M059J (cell line): ENCODE measurements around the gene PBLD. TPM values are rescaled to one million over a fixed set of nuclear protein-coding genes. Genes with fewer than 3 reads are reported as not detected.
"Not testable (repeated sequence)": the region's sequence is repeated elsewhere in the genome, so short reads cannot be mapped to it uniquely, and the experiment has no call there.

Experiments
- DNase-seq: peaks from one replicate; pipeline ENCODE4 v3.0.0-alpha.2; 2012; ENCODE audit warnings: low read depth
- total RNA-seq: library from RNA; depleted of rRNA; stranded (reverse); fragments of >200 nt; shearing (Covaris generic); gene quantifications from 2 replicates; pipeline ENCODE4 v1.2.3, GENCODE V29; 2014

PBLD gene
- total RNA-seq, 1 experiment from 2014 or later = 9.1 TPM

DNA sequence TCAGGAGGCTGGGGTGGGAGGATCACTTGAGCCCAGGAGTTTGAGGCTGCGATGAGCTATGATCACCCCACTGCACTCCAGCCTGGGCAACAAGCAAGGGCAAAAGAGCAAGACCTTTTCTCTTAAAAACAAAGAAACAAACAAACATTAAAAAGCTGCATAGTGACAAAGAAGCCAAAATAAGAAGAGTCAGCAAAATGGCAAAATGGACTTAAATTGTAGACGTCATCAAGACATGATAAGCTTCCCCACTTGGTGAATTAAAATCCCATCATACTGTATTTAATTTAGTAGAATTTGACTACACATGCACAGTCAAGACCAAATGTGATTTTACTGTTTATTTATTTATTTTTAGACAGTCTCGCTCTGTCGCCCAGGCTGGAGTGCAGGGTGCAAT is 52.0 kb downstream of the PBLD start:
- no peak for DNase-seq

DNA sequence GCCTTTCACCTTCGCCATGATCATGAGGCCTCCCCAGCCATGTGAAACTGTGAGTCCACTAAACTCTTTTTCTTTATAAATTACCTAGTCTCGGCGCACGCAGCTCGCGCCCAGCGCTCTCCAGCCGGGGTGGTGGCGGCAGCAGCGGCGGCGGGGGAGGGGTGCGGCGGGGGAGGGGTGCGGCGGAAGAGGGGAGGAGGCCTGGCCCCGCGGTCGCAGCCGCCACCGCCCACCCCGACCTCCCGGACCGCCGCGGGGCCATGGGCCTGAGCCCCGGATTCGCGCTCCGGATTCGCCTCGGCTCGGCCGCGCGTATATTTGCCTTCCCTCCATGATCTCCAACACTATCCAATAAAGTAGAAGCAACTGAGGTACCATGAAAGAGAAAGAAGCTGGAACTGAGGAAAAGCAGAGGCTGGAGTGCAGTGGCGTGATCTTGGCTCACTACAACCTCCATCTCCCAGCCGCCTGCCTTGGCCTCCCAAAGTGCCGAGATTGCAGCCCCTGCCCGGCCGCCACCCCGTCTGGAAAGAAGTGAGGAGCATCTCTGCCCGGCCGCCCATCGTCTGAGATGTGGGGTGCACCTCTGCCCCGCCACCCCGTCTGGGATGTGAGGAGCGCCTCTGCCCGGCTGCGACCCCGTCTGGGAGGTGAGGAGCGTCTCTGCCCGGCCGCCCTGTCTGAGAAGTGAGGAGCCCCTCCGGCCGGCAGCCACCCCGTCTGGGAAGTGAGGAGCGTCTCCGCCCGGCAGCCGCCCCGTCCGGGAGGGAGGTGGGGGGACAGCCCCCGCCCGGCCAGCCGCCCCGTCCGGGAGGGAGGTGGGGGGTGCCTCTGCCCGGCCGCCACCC is 53.6 kb downstream of the PBLD start:
- DNase-seq = not testable (repeated sequence)

DNA sequence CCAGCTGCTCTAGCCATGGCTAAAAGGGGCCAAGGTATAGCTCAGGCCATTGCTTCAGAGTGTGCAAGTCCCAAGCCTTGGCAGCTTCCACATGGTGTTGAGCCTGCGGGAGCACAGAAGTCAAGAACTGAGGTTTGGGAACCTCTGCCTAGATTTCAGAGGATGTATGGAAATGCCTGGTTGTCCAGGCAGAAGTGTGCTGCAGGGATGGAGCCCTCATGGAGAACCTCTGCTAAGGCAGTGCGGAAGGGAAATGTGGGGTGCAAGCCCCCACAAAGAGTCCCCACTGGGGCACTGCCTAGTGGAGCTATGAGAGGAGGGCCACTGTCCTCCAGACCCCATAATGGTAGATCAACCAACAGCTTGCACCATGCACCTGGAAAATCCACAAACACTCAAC is 54.9 kb downstream of the PBLD start:
- DNase-seq = not testable (repeated sequence)

DNA sequence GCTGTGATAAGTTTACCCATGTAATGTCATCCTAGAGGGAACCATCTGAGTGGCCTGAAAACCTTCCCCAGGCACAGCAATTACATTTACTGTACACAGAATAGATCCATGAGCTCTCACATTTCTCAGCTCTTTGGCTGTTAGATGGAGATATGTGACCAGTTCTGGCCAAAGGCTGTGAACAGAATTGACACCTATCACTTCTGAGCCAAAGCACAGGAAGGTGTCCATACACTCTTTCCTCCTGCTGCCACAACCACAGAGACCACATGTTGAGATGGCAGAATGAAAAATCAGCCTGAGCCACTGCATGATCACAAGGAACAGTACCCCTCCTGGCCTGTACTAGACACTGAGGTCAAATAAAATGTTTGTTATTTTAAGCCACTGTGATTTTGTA is 56.5 kb downstream of the PBLD start:
- DNase-seq = no peak

DNA sequence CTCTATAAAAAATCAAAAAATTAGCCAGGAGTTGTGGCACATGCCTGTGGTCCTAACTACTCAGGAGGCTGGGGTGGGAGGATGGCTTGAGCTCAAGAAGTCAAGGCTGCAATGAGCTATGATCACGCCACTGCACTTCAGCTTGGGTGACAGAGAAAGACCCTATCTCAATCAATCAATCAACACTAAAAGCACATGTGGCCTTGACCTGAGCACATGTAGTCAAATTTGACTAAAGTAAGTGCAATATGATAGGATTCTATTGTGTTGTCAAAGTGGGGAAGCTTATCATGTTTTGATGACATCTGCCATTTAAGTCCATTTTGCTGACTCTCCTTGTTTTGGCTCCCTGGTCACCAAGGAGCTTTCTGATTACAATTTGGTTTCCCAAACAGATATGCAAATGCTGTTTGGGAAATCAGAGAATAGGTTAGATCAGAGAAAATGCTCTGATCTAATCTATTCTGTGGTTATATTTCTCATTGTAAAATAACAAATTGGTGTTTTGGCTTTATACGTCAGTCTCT is 57.1 kb downstream of the PBLD start:
- DNase-seq = no peak

DNA sequence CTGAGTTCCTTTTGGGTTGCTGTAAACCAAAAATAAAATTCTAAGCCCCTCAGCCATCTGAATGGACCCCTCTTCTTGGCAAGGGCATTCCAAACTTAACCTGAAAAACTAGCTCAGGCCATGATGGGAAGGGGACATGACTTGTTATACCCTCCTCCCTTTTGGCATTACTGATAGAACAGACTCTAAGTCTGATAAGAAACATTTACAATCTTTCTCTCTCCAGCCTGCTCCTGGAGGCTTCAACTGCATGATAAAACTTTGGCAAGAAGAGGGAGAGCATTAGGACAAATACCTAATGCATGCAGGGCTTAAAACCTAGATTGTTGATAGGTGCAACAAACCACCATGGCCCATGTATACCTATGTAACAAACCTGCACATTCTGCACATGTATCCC is 59.9 kb downstream of the PBLD start:
- no peak for DNase-seq

DNA sequence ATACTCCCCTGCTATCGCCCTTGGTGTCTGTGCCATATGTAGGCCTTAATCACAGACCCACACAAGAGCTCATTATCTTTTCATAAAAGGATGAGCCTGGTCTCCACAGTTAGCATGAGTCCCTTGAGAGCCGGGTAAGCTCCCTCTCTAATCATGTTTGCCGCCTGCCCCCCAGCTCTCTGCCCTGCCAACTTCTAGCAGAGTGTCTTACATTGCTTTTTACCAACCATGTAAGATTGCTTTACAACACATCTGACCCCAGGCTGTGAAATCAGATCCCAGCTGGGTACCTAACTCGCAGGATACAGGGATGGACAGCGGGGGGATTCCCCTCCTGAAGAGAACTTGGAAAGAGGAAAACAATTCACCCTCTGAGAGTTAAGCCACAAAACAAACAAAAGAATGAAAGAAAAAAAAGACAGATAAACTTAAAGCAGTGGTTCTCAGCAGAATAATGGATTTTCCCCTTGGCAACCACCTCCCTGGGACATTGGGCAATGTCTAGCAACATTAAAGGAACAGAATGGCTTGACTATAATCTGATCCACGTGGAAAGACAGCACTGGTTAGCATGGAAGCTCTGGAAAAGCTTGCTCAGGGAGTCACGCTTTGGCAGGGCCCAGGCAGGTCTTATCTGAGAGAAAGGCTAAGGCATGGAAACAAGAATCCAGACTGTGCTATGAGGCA is 61.4 kb downstream of the PBLD start:
- DNase-seq = peak; percentile 23

DNA sequence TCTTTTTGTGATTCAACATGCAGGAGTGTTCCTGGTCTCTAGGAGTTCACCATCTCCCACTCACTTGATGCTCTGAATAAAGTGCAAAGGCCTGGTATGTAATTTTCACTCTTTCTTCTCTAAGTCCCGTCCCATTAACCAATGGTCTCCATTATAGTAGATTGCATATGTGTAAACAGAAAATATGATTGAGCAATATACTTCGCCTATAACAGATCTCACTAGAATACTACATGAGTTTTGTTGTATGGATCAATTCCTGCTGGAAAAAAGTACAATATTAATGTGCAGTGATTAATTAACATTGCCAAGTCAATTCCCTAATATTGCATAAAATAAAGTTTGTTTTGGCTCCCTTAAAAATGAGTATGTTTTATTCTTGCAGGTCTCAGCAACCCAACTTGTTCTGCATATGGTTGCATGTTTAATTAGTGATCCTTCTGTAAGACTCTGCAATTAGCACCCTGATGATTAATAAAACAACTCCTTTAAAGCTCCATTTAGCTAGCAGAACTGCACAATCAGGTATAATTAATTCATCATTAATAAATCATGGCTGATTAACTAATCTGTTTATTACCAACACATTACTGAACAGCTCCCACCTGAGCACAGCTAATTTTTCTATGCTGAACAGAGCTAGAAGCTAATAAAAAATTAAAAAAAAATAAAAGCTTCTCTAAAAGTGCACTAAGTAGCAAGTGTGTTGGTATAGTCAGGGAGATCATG is 63.0 kb downstream of the PBLD start:
- no peak for DNase-seq

DNA sequence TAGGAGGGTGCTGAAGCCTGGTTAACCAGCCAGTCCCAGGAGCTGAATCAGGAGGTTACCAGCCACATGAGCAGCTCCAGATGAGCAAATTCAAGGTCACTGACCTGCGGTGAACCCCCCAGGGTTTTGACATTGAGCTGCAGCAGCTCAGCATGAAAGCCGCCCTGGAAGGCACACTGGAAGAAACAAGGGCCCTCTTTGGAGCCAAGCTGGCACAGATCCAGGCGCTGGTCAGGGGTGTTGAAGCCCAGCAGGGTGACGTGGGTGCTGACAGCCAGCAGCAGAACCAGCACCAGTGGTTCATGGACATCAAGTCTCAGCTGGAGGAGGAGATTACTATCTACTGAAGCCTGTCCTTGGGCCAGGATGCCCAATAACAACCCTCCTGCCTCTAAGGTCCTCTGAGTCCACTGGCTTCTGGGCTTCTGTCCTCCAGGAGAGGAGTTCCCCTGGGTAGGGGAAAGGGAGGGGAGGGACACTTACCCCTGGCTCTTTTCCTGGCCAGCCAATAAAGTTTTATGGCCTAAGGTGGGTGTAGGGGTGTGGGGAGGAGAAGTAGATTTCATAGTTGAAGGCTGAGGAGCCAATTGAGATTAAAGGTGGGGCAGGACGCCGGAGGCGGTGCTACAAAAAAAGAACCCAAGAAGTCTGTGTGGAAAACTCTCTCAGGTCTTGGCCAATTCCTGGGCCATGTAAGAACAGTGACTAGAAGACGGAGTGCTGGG is 71.4 kb downstream of the PBLD start:
- DNase-seq = no peak

DNA sequence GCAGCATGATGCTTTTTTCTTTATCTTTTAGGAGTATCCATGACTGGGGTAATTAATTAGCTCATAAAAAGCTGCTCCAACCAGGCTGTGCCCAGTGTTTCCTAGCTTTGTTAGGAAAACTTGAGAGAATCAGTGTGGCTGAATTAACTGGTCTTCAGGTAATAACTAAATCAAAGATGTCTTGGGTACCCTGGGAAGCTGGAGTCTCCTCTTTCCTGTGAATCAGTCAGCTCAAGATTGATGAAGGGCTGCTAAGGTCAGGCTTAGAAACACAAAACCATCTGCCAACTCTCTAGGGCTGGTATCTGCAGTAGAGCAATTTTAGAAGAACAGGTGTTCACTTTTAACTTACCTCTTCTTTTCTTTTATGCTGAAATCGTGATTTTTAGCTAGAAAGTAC is 79.4 kb downstream of the PBLD start:
- no peak for DNase-seq

DNA sequence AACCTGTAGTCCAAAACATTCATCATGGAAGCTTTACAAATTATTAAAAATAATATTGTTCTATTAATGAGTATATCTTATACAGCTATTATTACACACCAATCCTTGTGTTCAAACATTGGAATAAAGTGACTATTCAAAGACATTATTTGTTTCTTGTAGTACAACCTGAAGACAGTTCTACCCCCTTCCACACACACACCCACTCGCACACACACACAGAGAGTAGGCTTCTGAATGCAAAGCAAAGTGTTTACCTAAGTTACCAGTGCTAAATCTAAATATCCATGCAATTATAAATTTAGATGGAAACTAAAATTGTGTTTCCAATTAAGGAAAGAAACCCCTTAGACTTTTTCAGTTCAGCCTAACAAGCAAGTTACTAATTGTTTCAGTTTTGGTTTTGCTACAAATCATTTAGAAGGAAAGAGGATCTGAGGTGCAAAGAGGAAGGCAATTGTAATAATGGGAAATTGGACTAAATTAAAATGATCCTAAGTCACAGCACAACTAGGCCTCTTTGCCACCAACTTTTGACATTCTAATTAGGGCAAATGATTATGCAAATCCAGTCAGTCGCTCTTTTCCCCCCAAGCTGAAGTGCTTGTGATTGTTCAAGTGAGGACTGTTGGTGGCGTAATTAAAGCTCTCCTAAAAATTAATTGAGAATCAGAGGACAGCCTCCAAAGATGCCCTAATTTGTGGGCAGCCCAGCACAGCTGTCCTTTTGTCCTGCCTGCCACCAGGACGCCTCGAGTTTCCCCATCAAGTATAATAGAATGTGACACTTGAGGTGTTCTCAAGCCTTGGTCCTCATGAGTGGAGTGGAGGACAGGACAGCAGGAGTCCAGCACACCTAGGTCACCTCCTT is 80.9 kb downstream of the PBLD start:
- no peak for DNase-seq

DNA sequence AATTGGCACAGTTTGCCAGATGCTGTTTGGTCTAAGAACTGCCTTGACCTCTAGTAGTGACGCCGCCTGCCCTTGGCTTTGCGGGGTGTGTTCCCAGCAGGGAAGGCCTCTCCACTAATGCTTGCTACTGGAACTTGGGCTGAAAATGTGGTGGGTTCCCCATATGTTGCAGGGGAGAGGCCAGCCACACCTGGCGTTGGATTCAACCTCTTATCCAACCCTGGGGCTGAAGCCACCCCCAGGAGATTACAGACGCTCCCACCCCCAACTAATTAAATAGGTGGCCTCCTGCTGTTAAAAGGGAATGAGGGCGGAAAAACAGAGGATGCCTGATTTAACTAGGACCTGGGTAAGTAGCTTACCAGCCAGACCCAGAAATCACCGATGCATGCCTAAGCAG is 81.6 kb downstream of the PBLD start:
- DNase-seq = no peak

DNA sequence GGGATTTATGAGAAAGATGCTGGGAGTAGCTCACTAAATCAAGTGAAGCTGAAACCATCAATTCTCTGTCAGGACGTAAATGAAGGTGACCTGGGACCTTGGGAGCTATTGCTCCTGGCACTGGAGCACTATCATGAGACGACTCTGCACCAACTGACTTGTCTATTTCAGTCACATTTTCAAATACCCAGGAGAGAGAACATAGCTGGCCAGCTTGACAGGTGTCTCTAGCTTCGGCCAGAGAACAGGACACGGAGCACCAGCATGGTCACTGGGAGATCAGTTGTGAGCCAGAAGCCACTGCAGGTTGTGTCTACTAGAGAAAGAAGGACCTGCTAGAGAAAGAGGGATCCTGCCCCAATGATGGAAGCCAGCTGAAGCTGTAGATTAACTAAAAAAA is 83.4 kb downstream of the PBLD start:
- DNase-seq = no peak

DNA sequence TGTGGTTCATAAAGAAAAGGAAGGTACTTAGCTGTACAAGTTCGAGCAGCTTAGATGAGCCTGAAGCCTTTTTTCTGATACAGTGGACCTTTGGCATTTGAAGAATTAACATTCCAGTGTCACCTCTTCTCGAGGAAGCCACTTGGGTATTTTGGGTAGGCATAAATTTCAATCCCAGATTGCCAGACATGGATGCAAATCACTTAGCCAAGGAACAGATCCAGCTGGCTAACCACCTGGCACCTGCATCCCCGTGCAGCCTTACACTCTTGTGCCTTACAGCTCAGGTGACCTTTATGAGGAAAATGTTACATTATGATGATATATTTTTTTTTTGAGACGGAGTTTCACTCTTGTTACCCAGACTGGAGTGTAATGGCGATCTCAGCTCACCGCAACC is 84.8 kb downstream of the PBLD start:
- no peak for DNase-seq

DNA sequence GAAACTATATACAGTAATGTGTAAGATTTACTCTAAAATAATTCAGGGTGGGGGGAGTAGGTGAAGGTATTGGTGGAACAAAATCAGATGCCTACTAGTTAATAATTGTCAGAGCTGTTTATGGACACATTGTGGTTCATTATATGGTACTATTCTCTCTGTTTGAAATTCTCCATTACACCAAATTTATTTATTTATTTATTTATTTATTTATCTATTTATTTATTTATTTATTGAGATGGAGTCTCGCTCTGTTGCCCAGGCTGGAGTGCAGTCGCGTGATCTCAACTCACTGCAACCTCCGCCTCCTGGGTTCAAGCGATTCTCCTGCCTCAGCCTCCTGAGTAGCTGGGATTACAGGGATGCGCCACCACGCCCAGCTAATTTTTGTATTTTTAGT is 86.3 kb downstream of the PBLD start:
- not testable (repeated sequence) for DNase-seq

DNA sequence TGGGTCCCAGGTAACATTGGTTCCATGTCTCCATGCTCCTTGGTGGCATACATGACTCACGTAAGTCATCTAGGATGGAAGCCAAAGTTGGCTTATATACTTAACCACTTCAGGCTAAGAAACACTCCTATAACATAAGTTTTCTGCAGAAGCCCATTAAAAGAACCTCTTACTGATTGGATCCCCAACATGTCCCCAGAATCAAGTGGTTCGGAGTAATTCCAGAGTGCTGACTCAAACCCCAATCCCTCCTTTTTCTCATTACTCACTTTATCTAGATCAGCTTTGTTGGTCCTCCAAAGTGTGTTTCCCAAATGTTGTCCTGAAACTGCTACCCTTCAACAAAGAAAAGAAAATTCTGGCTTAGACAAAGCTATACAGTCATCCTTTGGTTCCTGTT is 90.7 kb downstream of the PBLD start:
- DNase-seq = peak; percentile 58

DNA sequence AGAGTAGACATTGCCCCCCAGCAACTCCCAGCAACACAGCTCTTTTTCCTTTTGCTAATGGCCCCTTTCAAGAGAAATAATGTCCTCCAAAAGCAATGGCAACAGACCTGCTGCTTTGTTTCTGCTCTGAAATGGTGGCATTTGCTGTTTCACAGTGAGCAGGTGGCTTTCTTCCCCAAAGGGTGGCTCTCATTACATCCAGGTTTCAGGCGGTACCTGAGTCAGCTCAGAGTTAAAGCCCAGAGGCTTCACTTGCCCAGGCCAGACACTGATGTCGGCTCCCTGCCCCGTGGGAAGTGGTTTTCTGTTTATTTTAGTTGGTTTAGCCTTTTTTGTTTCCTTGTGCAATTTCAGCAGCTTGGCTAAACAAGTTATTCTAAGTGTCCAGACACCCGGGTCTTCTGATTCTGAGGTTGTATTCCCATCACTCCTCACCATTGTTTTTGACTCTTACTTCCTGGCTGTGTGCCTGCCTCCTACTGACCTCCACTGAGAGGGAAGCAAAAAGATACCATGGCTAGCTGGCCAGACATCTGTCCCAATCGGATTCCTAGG is 93.1 kb downstream of the PBLD start:
- DNase-seq = peak; percentile 69

DNA sequence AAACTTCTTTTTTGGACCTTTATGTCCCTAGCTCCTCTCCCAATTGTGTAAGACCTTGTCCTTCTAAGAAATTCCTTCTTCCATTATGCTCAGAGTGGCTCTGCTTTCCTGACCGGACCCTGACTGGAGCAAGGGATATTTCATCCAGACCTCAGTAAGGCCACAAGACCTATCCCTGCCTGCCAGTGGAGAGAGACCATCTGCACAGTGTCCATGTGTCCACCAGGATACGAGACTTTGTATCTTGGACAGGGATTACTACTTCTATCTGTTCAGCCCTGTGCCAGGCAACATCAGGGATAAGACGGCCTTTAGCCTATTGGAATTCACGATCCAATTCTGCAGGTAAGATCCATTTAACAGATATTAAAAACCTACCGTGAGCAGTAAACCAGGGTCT is 93.7 kb downstream of the PBLD start:
- DNase-seq = no peak

DNA sequence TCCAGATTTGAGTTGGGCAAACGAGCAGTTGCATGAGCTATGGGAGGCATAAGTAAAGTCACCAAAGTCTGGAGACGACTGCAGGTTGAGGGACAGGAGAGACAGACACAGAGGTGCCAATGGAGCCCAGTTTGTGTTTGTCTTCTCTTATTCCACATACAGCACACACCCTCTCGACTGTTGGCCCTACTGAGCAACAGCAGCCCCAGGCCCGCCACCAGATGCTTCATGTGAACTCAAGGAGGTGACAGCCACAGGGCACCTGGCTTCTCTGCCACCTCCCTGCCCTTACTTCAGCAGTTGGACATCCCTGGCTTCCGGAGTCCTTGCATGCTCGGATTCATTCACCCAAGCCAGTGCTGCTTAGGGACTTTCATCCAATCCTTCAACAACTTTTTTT is 94.4 kb downstream of the PBLD start:
- DNase-seq = no peak

DNA sequence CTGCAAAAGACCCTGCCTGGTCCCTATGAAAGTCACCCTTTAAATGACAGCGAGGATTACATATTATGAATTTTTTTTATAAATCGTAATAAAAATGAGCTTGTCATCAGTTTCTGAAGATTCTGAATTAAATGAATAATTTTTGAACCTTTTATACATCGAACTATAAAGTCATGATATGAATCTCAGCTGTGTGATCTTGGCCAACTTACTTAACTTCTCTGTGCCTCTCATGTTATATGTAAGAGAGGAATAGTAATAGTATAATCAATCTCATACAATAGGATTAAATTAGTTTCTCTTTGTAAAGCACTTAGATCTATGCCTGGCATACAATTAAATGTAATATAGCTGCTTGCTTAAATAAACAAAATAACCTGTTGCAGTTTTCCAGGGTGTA is 95.6 kb downstream of the PBLD start:
- DNase-seq = no peak

DNA sequence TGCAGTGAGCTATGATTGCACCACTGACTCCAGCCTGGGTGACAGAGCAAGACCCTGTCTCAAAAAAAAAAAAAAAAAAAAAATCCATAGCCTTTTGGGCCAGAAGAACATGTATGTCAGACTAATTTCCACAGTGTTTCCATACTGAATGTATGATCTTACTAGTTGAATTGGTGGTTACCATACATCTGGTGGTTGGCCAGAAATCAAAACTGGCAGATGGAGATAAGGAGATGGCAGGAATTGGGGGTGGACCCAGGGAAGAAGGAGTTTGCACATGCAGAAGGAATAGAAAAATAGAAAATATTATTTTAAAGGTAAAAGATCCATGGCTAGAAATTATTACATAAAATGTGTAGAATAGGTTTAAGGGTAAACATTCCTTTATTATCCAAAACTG is 97.1 kb downstream of the PBLD start:
- DNase-seq = no peak
